ENCODE data around the gene USP21. TPM values are rescaled to one million over a fixed set of nuclear protein-coding genes. Genes with fewer than 3 reads are reported as not detected.
A peak's percentile ranks its signal among the peaks of the same experiment; 100 is the strongest.

USP21 gene
- total and polyA plus RNA-seq, 9 of the 15 experiments (the other 6 are each of a cell fraction or from before 2014, with no cell fraction given) = 4.9 to 52.4 (median 21.6) TPM

- TF ChIP-seq USF2 (CRISPR knock-in tag; IDR thresholded peaks at IDR 0.05) = no peak
- no peak for TF ChIP-seq HNRNPH1 (optimal IDR thresholded peaks at IDR 0.05; ENCODE audit: low read depth, low read length)
- TF ChIP-seq SRSF1 (IDR thresholded peaks at IDR 0.05; ENCODE audit: low read depth, low read length) = no peak
- peak; percentile 82 for TF ChIP-seq ZBTB17 (CRISPR knock-in tag; IDR thresholded peaks at IDR 0.05)
- no peak for TF ChIP-seq PPARD (CRISPR knock-in tag; IDR thresholded peaks at IDR 0.05)
- peak; percentile 73 for TF ChIP-seq FIP1L1 (IDR thresholded peaks at IDR 0.05; ENCODE audit: low read depth, low read length, poor library complexity, severe bottlenecking)
- no peak for TF ChIP-seq HDGF (IDR thresholded peaks at IDR 0.05)
- TF ChIP-seq ZNF280B (CRISPR knock-in tag; IDR thresholded peaks at IDR 0.05) = no peak
- TF ChIP-seq HINFP (tag; conservative IDR thresholded peaks at IDR 0.05; ENCODE audit: low read depth) = no peak
- TF ChIP-seq NRF1 (conservative IDR thresholded peaks at IDR 0.05 in 1 of 2, IDR thresholded peaks at IDR 0.05 in 1 of 2) = peak; percentile 49 to 60
- TF ChIP-seq KLF10 (CRISPR knock-in tag; IDR thresholded peaks at IDR 0.05) = no peak
- TF ChIP-seq THRAP3 (IDR thresholded peaks at IDR 0.05; ENCODE audit: borderline replicate concordance) = no peak
- no peak for TF ChIP-seq GTF2B (IDR thresholded peaks at IDR 0.05; ENCODE audit: extremely low read depth, insufficient read length)
- no peak for TF ChIP-seq GTF2F1 (IDR thresholded peaks at IDR 0.05; ENCODE audit: low read depth, low read length)
- no peak for TF ChIP-seq NFIX (CRISPR knock-in tag; IDR thresholded peaks at IDR 0.05; ENCODE audit: low read depth)
- TF ChIP-seq SNRNP70 (optimal IDR thresholded peaks at IDR 0.05; ENCODE audit: low read depth, low read length) = no peak
- TF ChIP-seq HDAC3 (IDR thresholded peaks at IDR 0.05; ENCODE audit: borderline replicate concordance, partially characterized antibody) = no peak
- TF ChIP-seq E2F4 (CRISPR knock-in tag; IDR thresholded peaks at IDR 0.05; ENCODE audit: low read depth) = no peak
- TF ChIP-seq ID3 (CRISPR knock-in tag; IDR thresholded peaks at IDR 0.05) = no peak
- TF ChIP-seq ID3 (tag; IDR thresholded peaks at IDR 0.05) = peak; percentile 88
- peak; percentile 96 for TF ChIP-seq HCFC1 (IDR thresholded peaks at IDR 0.05; ENCODE audit: low read depth, low read length)
- TF ChIP-seq OTX1 (CRISPR knock-in tag; IDR thresholded peaks at IDR 0.05) = 0 out of 2 replicates have a peak, but pooled peaks have one; percentile 44
- TF ChIP-seq ZNF224 (CRISPR knock-in tag; IDR thresholded peaks at IDR 0.05) = no peak
These were observed 26.7 kb upstream of the USP21 start, which contains the start of gene DEDD (continued) for GRCh38 chr1:161132410-161133219.
